ENCODE data around the gene ACAD10.
A peak's percentile ranks its signal among the peaks of the same experiment; 100 is the strongest.
"Not testable (repeated sequence)": the region's sequence is repeated elsewhere in the genome, so short reads cannot be mapped to it uniquely, and the experiment has no call there.

ACAD10 gene

GRCh38 chr12:111685811-111686573 lies at the start of gene ACAD10, which contains the start of gene BRAP:
Gene ACAD10 (plus strand): TSS chr12:111686053. CDS start chr12:111692710, 6,657 bp downstream.
Gene BRAP (minus strand): TSS chr12:111685956. CDS start chr12:111685792, 164 bp downstream.
- peak; percentile 81 to 86 (median 82) for DNase-seq

GRCh38 chr12:111636209-111636945 lies 49.5 kb upstream of the ACAD10 start:
- no peak for DNase-seq

DNA sequence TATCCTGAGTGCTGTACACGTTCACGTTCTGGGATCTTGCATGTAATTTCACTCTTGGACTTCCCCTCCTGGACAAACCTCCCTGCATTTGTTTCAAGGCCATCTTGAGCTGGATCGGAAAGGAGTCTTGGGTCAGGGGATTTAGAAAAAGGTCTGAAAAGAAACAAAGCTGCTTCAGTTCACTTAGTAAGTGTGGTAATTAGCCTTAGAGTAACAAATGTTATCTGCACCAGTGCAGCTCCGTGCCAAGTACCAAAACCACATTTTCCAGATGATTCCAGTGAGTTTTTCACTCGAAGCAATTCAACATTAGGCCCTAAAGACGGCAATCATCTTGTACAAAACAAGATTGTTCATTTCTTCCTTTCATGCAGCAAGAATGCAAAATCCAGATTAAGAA lies 47.3 kb upstream of the ACAD10 start:
- no peak for DNase-seq

DNA sequence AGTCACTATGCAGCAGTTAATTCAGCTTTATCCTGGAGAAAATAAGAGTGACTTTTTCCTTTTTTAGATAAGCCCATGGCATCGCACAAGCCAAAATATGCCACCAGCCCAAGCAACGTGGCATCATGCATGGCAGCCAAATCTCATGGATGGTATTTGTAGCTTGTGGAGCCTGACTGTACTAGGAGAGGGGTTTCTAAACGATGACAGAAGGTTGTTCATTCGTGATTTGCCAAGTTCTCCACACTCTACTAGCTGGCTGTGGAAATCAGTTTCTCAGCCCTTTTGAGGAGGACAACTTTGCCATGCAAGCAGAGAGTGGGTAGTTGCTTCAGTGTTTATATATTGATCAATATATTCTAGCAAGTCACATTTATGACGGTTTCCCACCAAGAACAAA lies 45.3 kb upstream of the ACAD10 start:
- no peak for DNase-seq

DNA sequence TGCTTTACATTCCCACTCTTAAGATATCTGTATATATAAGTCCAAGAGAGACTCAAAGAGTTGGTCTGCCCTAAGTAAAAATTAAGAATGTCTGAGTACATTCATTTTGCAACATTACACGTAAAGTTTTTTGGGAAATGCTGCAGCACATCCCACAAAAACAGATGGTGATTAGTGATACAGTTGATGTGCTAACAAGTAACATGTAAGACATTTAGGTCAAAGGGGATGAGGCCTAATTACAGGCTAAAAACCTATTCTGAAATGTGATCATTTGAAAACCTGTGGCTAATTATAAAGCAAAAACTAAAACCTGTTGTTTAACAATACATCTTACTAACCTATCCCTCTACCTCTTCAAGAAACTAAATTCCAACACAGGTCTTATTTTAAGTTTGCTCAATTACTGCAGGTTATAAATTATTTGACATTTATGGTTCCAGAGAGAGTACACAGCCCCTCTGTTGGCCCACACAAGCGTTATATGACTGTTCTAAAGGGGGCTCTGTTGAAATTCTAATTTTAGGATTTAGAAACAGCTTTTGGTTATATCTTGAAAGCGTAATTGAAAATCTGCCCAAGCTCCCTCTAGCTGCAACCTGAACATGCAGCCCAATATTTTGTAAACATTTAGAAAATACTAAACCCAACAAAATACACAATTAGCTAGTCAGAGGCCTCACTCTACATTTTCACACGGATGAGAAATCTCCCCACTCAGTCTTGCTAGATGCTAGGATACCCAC lies 43.0 kb upstream of the ACAD10 start:
- no peak for DNase-seq

- no peak for DNase-seq
These were observed 42.4 kb upstream of the ACAD10 start for GRCh38 chr12:111643427-111643826.

DNA sequence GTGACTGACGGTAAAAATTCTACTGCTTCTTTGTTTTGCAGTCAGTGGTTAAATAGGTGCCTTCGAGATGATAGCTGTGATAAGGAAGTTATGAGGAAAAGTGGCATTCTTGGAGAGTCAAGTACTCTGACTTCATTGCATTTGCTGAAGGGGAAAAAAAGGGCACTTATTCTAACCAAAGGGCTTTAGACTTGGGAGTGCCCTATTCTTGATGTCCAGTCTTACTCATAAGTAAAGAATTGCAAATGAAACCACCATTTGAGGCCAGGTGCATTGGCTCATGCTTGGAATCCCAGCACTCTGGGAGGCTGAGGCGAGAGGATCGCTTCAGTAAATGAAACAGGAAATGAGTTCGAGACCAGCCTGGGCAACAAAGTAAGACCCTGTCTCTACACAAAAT lies 40.4 kb upstream of the ACAD10 start:
- no peak for DNase-seq

DNA sequence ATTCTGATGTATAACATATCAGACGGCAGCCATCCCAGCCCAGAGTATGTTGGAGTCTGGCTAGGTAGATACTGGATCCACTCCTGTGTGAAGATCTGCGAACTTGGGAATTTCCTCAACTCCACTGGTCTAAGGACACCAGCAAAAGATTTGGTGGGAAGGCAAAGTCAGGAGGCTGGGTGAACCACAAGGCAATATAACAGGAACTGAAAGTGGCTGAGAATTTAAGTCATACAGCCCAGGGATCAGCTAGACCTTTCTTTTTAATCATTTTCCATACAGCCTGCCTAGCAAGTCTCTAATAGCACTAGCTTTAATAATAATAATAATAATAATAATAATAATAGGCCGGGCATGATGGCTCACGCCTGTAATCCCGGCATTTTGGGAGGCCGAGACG lies 34.9 kb upstream of the ACAD10 start:
- no peak for DNase-seq

GRCh38 chr12:111652530-111652929 lies 33.3 kb upstream of the ACAD10 start:
- DNase-seq, result not testable (repeated sequence)

- DNase-seq, result no peak
These were observed 32.3 kb upstream of the ACAD10 start for GRCh38 chr12:111653596-111653995.

GRCh38 chr12:111655356-111655755 lies 30.5 kb upstream of the ACAD10 start:
- no peak for DNase-seq

GRCh38 chr12:111656016-111656415 lies 29.8 kb upstream of the ACAD10 start:
- DNase-seq, result no peak

GRCh38 chr12:111664499-111664898 lies 21.4 kb upstream of the ACAD10 start:
- DNase-seq, result no peak

DNA sequence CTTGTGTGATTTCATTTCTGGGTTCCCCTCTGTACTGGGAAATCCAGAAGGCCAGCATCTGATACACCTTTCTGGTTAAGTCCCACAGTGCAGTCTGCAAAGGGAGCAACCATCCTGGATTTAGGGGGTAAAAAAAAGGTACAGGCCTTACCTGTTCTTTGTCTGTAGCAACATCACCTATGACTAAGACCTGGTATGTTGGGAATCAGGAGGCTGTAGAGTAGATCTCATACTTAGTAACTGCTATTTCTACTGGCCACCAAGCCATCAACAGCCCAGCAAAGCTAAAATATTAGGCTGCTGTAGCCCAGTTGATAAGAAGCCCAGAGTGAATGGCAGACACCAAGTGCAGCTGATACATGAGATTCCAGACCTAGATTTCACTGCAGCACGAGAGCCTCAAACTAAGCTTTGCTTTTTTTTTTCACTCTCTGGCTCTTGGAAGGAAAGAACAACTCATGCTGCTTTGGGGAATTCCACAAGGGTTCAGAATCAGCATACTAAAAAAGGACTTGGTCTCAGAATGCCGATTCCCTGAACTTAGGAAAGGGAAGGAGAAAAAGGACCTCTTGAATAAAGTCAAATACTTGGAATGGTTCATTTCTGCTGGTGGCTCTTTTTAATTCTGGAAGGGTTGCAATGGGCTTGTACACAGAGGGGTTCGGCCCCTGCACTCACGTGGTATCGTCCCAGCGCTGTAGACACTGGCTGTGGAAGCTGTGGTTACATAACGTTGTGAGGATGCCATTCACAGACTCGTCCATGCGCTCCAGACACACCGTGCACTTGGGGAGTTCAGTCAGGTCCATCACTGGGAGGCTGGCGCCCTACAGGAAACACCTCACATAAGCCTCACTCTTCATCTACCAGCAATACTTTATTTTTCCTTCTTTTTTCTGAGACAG lies 20.6 kb upstream of the ACAD10 start:
- DNase-seq, result no peak

DNA sequence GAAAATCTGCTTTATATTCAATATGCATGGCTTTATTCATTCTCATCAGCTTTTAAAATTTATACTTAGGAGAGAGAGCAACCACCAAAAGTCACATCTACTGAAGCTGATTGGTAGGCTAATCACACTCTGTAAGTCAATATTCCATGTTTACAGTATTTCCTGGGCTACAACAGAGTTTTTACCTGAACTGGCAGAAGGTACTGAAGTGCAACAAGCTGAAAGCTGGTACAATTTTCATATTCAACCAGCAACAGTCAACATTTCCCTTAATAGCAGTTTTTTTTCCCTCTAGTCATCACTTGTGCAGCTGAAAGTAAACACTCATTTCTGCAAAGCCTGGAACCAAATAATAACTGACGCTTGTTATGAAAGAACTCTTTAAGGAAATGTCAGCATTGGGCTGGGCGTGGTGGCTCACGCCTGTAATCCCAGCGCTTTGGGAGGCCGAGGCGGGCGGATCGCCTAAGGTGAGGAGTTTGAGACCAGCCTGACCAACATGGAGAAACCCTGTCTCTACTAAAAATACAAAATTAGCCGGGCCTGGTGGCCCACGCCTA lies 13.0 kb upstream of the ACAD10 start:
- DNase-seq, result no peak

DNA sequence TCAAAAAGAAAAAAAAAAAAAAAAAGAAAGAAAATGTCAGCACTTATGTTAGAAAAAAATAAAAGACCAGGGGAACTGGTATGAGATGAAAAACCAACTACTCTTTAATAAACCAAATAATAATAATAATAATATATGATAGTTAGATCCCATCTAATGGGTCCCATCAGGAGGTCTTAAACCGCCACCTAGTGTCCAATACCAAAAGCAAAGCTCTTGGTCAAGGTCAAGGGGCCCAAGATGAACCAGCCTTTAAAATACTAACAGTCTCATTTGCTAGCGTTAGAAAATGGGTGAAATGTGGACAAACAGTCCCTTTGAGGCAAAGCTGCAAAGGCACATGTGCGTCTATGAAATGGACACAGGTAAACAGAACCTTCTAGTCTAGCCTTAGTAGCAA lies 12.3 kb upstream of the ACAD10 start:
- no peak for DNase-seq

DNA sequence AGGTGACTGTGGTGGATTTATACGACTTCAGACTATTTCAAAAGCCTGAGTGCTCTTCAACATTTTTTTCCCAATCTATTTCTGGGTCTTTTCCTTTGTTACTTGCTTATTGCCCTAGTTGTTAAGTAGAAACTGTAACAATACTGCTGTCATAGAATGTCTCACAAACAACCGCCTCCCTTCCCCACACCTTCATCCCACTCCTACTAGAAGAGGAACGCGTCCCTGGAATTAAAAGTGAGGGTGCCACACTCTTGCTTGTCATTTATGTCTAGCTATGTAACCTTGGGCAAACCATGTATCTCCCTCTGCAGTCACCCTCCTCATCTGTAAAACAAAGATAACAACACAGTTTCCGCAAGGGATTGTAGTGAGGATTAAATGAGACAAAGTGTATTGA lies 8.7 kb upstream of the ACAD10 start:
- DNase-seq, result no peak

GRCh38 chr12:111684485-111685198 lies 1.2 kb upstream of the ACAD10 start:
- not testable (repeated sequence) for DNase-seq

- DNase-seq, result no peak
These were observed 487 bp upstream of the ACAD10 start for GRCh38 chr12:111685322-111685810.

- no peak for DNase-seq
These were observed 787 bp downstream of the ACAD10 start for GRCh38 chr12:111686574-111687105.

DNA sequence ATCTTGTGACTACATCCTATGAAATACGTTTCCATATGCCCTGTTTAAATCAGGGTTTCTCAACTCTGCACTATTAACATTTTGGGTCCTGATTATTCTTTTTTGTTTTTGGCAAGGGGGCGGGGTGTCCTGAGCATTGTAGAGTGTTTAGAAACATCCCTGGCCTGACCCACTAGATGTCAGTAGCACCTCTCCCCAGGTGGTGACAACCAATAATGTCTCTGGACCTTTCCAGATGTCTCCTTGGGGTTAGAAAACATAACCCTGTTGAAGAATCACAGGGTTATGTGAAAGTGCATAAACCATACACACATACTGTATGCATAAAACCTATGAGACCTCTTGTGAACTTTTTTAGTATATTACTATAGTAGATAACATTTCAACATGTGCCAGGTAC lies 1.4 kb downstream of the ACAD10 start:
- DNase-seq, result no peak

Data from activated CD4-positive, CD25-positive, alpha-beta regulatory T cell (primary cell).